Measurements from ENCODE around the gene CLIC5.

DNA sequence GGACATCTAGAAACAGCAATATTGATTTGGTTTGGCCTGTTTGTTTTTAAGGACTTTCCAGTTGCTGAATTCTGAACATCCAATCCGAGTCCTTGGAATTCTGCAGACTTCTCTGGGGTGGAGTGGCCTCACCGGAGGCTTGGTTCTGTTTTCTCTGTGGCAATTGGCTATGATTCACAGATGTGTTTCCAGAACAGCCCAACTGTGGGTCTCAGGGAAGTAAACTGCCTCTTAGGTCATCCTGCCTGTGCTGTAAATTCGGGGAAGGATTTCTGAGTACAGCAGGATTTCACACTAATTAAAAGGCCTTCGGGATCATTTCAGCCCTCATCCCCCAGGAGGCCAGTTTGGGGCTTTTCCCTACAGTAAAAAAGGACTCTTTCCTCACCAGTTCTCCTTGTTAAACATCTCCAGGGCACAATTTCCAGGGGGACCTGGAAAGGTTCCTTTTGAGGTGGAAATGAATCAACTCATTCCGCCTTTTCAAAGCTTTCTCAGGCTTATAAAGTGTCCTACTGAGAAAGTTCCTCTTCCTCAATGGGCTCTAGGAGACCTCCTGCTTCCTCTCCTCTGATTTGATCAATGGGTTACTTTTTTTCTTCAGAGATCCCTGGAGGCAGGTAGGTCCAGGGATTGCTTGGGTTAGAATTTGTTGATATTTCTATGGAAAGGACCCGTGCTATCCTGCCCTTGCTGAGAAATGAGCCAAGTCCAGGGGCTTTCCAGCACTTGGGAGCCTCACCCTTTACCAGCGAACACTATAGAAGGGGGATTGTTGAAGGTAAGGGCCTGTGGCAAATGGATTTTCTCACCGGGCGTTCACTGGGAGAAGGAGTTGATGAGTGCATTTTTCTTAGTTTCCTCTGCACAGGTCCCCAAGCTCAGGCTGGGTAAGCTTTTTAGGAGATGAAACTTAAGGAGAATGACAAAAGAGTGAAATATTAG, 114.6 kb downstream of the CLIC5 start:
- TF ChIP-seq, protein P1, sequence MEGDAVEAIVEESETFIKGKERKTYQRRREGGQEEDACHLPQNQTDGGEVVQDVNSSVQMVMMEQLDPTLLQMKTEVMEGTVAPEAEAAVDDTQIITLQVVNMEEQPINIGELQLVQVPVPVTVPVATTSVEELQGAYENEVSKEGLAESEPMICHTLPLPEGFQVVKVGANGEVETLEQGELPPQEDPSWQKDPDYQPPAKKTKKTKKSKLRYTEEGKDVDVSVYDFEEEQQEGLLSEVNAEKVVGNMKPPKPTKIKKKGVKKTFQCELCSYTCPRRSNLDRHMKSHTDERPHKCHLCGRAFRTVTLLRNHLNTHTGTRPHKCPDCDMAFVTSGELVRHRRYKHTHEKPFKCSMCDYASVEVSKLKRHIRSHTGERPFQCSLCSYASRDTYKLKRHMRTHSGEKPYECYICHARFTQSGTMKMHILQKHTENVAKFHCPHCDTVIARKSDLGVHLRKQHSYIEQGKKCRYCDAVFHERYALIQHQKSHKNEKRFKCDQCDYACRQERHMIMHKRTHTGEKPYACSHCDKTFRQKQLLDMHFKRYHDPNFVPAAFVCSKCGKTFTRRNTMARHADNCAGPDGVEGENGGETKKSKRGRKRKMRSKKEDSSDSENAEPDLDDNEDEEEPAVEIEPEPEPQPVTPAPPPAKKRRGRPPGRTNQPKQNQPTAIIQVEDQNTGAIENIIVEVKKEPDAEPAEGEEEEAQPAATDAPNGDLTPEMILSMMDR (conservative IDR thresholded peaks at IDR 0.05 in 1 of 2, IDR thresholded peaks at IDR 0.05 in 1 of 2; ENCODE audit: extremely low read depth in 1 of 2, insufficient read depth in 1 of 2, low read depth in 1 of 2, low read length in 2 of 2) = no peak
- TF ChIP-seq EZH2 (IDR thresholded peaks at IDR 0.05; ENCODE audit: borderline replicate concordance, low read length) = no peak
